Keratinocyte (primary cell): ENCODE measurements around the gene IQCK. TPM values are rescaled to one million over a fixed set of nuclear protein-coding genes. Genes with fewer than 3 reads are reported as not detected.

Experiments used
- DNase-seq: peaks from one replicate; pipeline ENCODE4 v3.0.0-alpha.2; 2011; ENCODE audit warnings: low read depth, missing footprints, low spot score
- FAIRE-seq: peaks from 2 replicates; lab custom pipeline; 2011; peaks lifted over from hg19 to GRCh38; lab: Jason Lieb, UNC
- H2AFZ ChIP-seq: 2 replicates; pipeline ENCODE4 v1.6.0; 2012; ENCODE audit warnings: low read length, control low read depth, inconsistent platforms; ENCODE audit not compliant: control insufficient read depth
- H3K27ac ChIP-seq: 2 replicates; pipeline ENCODE4 v1.5.1; 2011; ENCODE audit warnings: low read length; ENCODE audit not compliant: control insufficient read depth, insufficient read depth
- H3K27me3 ChIP-seq: 3 replicates; pipeline ENCODE4 v1.6.0; 2011; ENCODE audit warnings: low read length; ENCODE audit not compliant: control insufficient read depth, insufficient read depth; ENCODE audit errors: extremely low read depth
- H3K36me3 ChIP-seq, 2 experiments: 2 replicates in 1 of 2; 3 replicates in 1 of 2; pipeline ENCODE4 v1.5.1; 2011; ENCODE audit warnings: low read length in 2 of 2, mild to moderate bottlenecking in 1 of 2; ENCODE audit not compliant: control insufficient read depth in 2 of 2, insufficient read depth in 2 of 2; ENCODE audit errors: extremely low read depth in 1 of 2
- H3K4me1 ChIP-seq: 3 replicates; pipeline ENCODE4 v1.5.1; 2011; ENCODE audit warnings: low read length; ENCODE audit not compliant: control insufficient read depth, insufficient read depth; ENCODE audit errors: extremely low read depth
- H3K4me2 ChIP-seq: 3 replicates; pipeline ENCODE4 v1.6.0; 2011; ENCODE audit warnings: low read depth, low read length; ENCODE audit not compliant: control insufficient read depth, insufficient read depth; ENCODE audit errors: extremely low read depth
- H3K4me3 ChIP-seq, 3 experiments: fragments of 200-600 bp in 1 of 3; sonication (generic) in 1 of 3; 2 replicates in 2 of 3; 3 replicates in 1 of 3; pipeline ENCODE4 v1.5.1; 2011 to 2016; ENCODE audit warnings: low read length in 3 of 3, mild to moderate bottlenecking in 3 of 3, control low read depth in 2 of 3, inconsistent platforms in 1 of 3, low read depth in 1 of 3, mixed read lengths in 1 of 3, mixed run types in 1 of 3, moderate library complexity in 1 of 3; ENCODE audit not compliant: control insufficient read depth in 2 of 3, insufficient read depth in 2 of 3; ENCODE audit errors: extremely low read depth in 1 of 3
- H3K79me2 ChIP-seq: 2 replicates; pipeline ENCODE4 v1.6.0; 2012; ENCODE audit warnings: low read length; ENCODE audit not compliant: control insufficient read depth, insufficient read depth
- H3K9ac ChIP-seq: 3 replicates; pipeline ENCODE4 v1.6.0; 2011; ENCODE audit warnings: low read length; ENCODE audit not compliant: control insufficient read depth, insufficient read depth; ENCODE audit errors: extremely low read depth
- H3K9me1 ChIP-seq: 3 replicates; pipeline ENCODE4 v1.6.0; 2011; ENCODE audit warnings: low read length; ENCODE audit not compliant: control insufficient read depth, insufficient read depth; ENCODE audit errors: extremely low read depth
- H3K9me3 ChIP-seq: 2 replicates; pipeline ENCODE4 v1.5.1; 2012; ENCODE audit warnings: low read depth, low read length; ENCODE audit not compliant: control insufficient read depth
- H4K20me1 ChIP-seq: 3 replicates; pipeline ENCODE4 v1.6.0; 2011; ENCODE audit warnings: low read length; ENCODE audit not compliant: control insufficient read depth, insufficient read depth; ENCODE audit errors: extremely low read depth
- CTCF ChIP-seq, 3 experiments: IDR thresholded peaks in 1 of 3; conservative IDR thresholded peaks in 1 of 3; optimal IDR thresholded peaks in 1 of 3; 2 replicates in 2 of 3; 3 replicates in 1 of 3; pipeline versions ENCODE3 to v1.5.1; 2011; ENCODE audit warnings: low read length in 3 of 3, mild to moderate bottlenecking in 3 of 3, moderate library complexity in 2 of 3, control low read depth in 1 of 3, inconsistent platforms in 1 of 3; ENCODE audit not compliant: insufficient read depth in 2 of 3; ENCODE audit errors: extremely low read depth in 1 of 3
- EZH2 ChIP-seq: IDR thresholded peaks from one replicate; pipeline ENCODE4 v1.6.1; 2012; ENCODE audit warnings: inconsistent platforms, mild to moderate bottlenecking, low read length, moderate library complexity
- dilution Hi-C: fragments of 300-500 bp; cut with MboI; formaldehyde crosslinking; loops from one replicate; pipeline ENCODE4 v1.7.0; 2020; ENCODE audit warnings: low sequenced_read_pairs; ENCODE audit not compliant: extremely low pct_ligation_motif_present
- polyA plus RNA-seq, 5 experiments: library from polyadenylated mRNA; depleted of rRNA in 3 of 5; stranded (reverse) in 3 of 5; stranded (forward) in 1 of 5; unstranded in 1 of 5; fragments of >200 nt; gene quantifications; 1 replicate in 1 of 5; 2 replicates in 3 of 5; 3 replicates in 1 of 5; pipeline versions ENCODE4 v1.2.1 to v1.2.3, GENCODE V29; 2011 to 2012; ENCODE audit warnings: missing spikeins in 2 of 5, low read depth in 1 of 5, low replicate concordance in 1 of 5

Gene IQCK
- polyA plus RNA-seq, 1 donor (not counting 4 experiments of a cell fraction or from before 2014, with no cell fraction given), result 9.7 TPM

- H3K4me1 ChIP-seq, result no peaks in the 10 kb centered on the region
- TF ChIP-seq CTCF (optimal IDR thresholded peaks at IDR 0.05 in 1 of 3, IDR thresholded peaks at IDR 0.05 in 1 of 3, conservative IDR thresholded peaks at IDR 0.05 in 1 of 3; ENCODE audit: extremely low read depth in 1 of 3, insufficient read depth in 2 of 3, low read length in 3 of 3) (no peak), EZH2 (no peak)
- FAIRE-seq, result no peak
- no peaks in the 10 kb centered on the region for H3K9me3 ChIP-seq
- DNase-seq, result no peak
- H3K27ac ChIP-seq, result no peak overlapping the region
- no peak overlapping the region for H2AFZ ChIP-seq
- no peak overlapping the region for H3K9ac ChIP-seq
- H3K79me2 ChIP-seq, result no peaks in the 10 kb centered on the region
- no peak overlapping the region for H3K4me2 ChIP-seq
- no peaks in the 10 kb centered on the region for H3K27me3 ChIP-seq
- no peaks in the 10 kb centered on the region for H3K9me1 ChIP-seq
- H3K4me3 ChIP-seq, result no peak overlapping the region
- H4K20me1 ChIP-seq, result no peaks in the 10 kb centered on the region
- dilution Hi-C loops, result no loop called here
- H3K36me3 ChIP-seq, result no peaks in the 10 kb centered on the region
These were observed 128.4 kb downstream of the IQCK start for GRCh38 chr16:19846436-19846835.

- Histone ChIP-seq H4K20me1 (no peaks in the 10 kb centered on the region), H3K27me3 (no peaks in the 10 kb centered on the region), H3K4me2 (no peak overlapping the region), H2AFZ (no peak overlapping the region), H3K4me3 (no peak overlapping the region), H3K79me2 (no peaks in the 10 kb centered on the region), H3K27ac (no peak overlapping the region), H3K9me3 (no peaks in the 10 kb centered on the region), H3K9me1 (no peaks in the 10 kb centered on the region), H3K9ac (no peak overlapping the region), H3K4me1 (no peaks in the 10 kb centered on the region), H3K36me3 (no peaks in the 10 kb centered on the region)
- no peak for DNase-seq
- TF ChIP-seq EZH2, result no peak
- TF ChIP-seq CTCF (optimal IDR thresholded peaks at IDR 0.05 in 1 of 3, IDR thresholded peaks at IDR 0.05 in 1 of 3, conservative IDR thresholded peaks at IDR 0.05 in 1 of 3; ENCODE audit: extremely low read depth in 1 of 3, insufficient read depth in 2 of 3, low read length in 3 of 3), result no peak
- dilution Hi-C loops, result no loop called here
- no peak for FAIRE-seq
These were observed 130.7 kb downstream of the IQCK start for GRCh38 chr16:19848756-19849155.
